ENCODE data around the gene SLC2A4RG. TPM values are rescaled to one million over a fixed set of nuclear protein-coding genes. Genes with fewer than 3 reads are reported as not detected.
A peak's percentile ranks its signal among the peaks of the same experiment; 100 is the strongest.

SLC2A4RG gene
- total and polyA plus RNA-seq, 2 of the 13 experiments (the other 11 are each of a cell fraction or from before 2014, with no cell fraction given) = 91.4 to 95.9 TPM

GRCh38 chr20:63706027-63706695 lies 33.4 kb upstream of the SLC2A4RG start (continued):
- TF ChIP-seq, protein P1, sequence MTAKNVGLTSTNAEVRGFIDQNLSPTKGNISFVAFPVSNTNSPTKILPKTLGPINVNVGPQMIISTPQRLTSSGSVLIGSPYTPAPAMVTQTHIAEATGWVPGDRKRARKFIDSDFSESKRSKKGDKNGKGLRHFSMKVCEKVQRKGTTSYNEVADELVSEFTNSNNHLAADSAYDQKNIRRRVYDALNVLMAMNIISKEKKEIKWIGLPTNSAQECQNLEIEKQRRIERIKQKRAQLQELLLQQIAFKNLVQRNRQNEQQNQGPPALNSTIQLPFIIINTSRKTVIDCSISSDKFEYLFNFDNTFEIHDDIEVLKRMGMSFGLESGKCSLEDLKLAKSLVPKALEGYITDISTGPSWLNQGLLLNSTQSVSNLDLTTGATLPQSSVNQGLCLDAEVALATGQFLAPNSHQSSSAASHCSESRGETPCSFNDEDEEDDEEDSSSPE (CRISPR knock-in tag; IDR thresholded peaks at IDR 0.05) = no peak; the same call in 1 of the 2 replicates
- TF ChIP-seq ZNF577 (CRISPR knock-in tag; IDR thresholded peaks at IDR 0.05; ENCODE audit: borderline replicate concordance, low read depth) (no peak), MBNL3 (CRISPR knock-in tag; conservative IDR thresholded peaks at IDR 0.05) (no peak), ZNF329 (CRISPR knock-in tag; IDR thresholded peaks at IDR 0.05; ENCODE audit: low read depth) (no peak), HNF4G (IDR thresholded peaks at IDR 0.05; ENCODE audit: borderline replicate concordance, low read depth, low read length) (no peak), HNF4G (CRISPR knock-in tag; IDR thresholded peaks at IDR 0.05; ENCODE audit: borderline replicate concordance, low read depth) (no peak), HCFC1 (IDR thresholded peaks at IDR 0.05; ENCODE audit: low read depth, low read length) (no peak), CREM (IDR thresholded peaks at IDR 0.05) (no peak), CREM (CRISPR knock-in tag; IDR thresholded peaks at IDR 0.05) (no peak), ZFP36 (IDR thresholded peaks at IDR 0.05; ENCODE audit: borderline replicate concordance, low read depth, low read length, partially characterized antibody) (no peak), ZNF549 (CRISPR knock-in tag; IDR thresholded peaks at IDR 0.05) (no peak), ELF3 (CRISPR knock-in tag; IDR thresholded peaks at IDR 0.05) (no peak), CHD2 (IDR thresholded peaks at IDR 0.05; ENCODE audit: low read depth, low read length) (no peak), MATR3 (CRISPR knock-in tag; IDR thresholded peaks at IDR 0.05) (no peak), ZNF576 (CRISPR knock-in tag; IDR thresholded peaks at IDR 0.05) (no peak), CTCF (CRISPR knock-in tag; IDR thresholded peaks at IDR 0.05) (no peak), PCBP1 (IDR thresholded peaks at IDR 0.05; ENCODE audit: borderline replicate concordance, low read depth, low read length) (no peak), NFE2L1 (CRISPR knock-in tag; IDR thresholded peaks at IDR 0.05; ENCODE audit: borderline replicate concordance) (no peak), TEF (CRISPR knock-in tag; IDR thresholded peaks at IDR 0.05) (no peak), SNAPC2 (CRISPR knock-in tag; IDR thresholded peaks at IDR 0.05) (no peak), ZNF850 (CRISPR knock-in tag; conservative IDR thresholded peaks at IDR 0.05) (0 out of 2 replicates have a peak, but pooled peaks have one; percentile 20), PAX8 (CRISPR knock-in tag; IDR thresholded peaks at IDR 0.05; ENCODE audit: borderline replicate concordance) (no peak)
- TF ChIP-seq, protein P2, sequence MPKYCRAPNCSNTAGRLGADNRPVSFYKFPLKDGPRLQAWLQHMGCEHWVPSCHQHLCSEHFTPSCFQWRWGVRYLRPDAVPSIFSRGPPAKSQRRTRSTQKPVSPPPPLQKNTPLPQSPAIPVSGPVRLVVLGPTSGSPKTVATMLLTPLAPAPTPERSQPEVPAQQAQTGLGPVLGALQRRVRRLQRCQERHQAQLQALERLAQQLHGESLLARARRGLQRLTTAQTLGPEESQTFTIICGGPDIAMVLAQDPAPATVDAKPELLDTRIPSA (CRISPR knock-in tag; IDR thresholded peaks at IDR 0.05; ENCODE audit: borderline replicate concordance) = no peak
- TF ChIP-seq, protein P3, sequence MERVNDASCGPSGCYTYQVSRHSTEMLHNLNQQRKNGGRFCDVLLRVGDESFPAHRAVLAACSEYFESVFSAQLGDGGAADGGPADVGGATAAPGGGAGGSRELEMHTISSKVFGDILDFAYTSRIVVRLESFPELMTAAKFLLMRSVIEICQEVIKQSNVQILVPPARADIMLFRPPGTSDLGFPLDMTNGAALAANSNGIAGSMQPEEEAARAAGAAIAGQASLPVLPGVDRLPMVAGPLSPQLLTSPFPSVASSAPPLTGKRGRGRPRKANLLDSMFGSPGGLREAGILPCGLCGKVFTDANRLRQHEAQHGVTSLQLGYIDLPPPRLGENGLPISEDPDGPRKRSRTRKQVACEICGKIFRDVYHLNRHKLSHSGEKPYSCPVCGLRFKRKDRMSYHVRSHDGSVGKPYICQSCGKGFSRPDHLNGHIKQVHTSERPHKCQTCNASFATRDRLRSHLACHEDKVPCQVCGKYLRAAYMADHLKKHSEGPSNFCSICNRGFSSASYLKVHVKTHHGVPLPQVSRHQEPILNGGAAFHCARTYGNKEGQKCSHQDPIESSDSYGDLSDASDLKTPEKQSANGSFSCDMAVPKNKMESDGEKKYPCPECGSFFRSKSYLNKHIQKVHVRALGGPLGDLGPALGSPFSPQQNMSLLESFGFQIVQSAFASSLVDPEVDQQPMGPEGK (CRISPR knock-in tag; IDR thresholded peaks at IDR 0.05) = no peak

Measured in HepG2 (cell line).